ENCODE measurements around the gene SIRPB1. TPM values are rescaled to one million over a fixed set of nuclear protein-coding genes. Genes with fewer than 3 reads are reported as not detected.

The SIRPB1 gene
- polyA plus RNA-seq, 1 donor (not counting 4 experiments of a cell fraction or from before 2014, with no cell fraction given), result not detected

DNA sequence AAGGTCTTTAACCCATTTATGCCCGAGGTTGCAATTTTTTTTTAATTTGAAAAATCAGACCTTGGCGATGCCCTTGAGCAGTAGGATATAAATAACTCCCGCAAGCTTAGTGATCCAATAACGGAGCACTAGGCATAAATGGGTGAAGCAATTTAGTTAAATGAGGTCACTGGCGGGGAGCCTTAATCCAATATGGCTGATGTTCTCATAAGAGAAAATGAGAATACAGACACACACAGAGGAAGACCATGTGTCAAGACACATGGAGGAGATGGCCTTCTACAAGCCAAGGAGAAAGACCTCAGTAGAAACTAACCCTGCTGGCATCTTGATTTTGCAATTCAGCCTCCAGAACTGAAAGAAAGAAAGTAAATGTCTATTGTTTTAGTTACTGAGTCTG is 37.0 kb upstream of the SIRPB1 start:
- no peak for DNase-seq (ENCODE audit: low read depth, low spot score)
- Histone ChIP-seq H3K79me2 (ENCODE audit: control insufficient read depth, insufficient read depth, low read length) (no peaks in the 10 kb centered on the region), H3K4me3 (ENCODE audit: control insufficient read depth in 2 of 3, extremely low read depth in 1 of 3, insufficient read depth in 2 of 3, low read depth in 1 of 3, low read length in 3 of 3) (no peak overlapping the region), H3K9ac (ENCODE audit: control insufficient read depth, extremely low read depth, insufficient read depth, low read length) (no peak overlapping the region), H3K27me3 (ENCODE audit: control insufficient read depth, extremely low read depth, insufficient read depth, low read length) (no peaks in the 10 kb centered on the region), H3K9me1 (ENCODE audit: control insufficient read depth, extremely low read depth, insufficient read depth, low read length) (no peaks in the 10 kb centered on the region), H3K36me3 (ENCODE audit: control insufficient read depth in 2 of 2, extremely low read depth in 1 of 2, insufficient read depth in 2 of 2, low read length in 2 of 2) (no peaks in the 10 kb centered on the region), H3K9me3 (ENCODE audit: control insufficient read depth, low read depth, low read length) (no peaks in the 10 kb centered on the region), H3K4me2 (ENCODE audit: control insufficient read depth, extremely low read depth, insufficient read depth, low read depth, low read length) (no peak overlapping the region), H3K4me1 (ENCODE audit: control insufficient read depth, extremely low read depth, insufficient read depth, low read length) (no peaks in the 10 kb centered on the region), H4K20me1 (ENCODE audit: control insufficient read depth, extremely low read depth, insufficient read depth, low read length) (no peaks in the 10 kb centered on the region), H3K27ac (ENCODE audit: control insufficient read depth, insufficient read depth, low read length) (no peak overlapping the region), H2AFZ (ENCODE audit: control insufficient read depth, low read length) (no peak overlapping the region)
- no peak for FAIRE-seq
- no peak for TF ChIP-seq EZH2 (IDR thresholded peaks at IDR 0.05; ENCODE audit: low read length)
- TF ChIP-seq, protein P1, sequence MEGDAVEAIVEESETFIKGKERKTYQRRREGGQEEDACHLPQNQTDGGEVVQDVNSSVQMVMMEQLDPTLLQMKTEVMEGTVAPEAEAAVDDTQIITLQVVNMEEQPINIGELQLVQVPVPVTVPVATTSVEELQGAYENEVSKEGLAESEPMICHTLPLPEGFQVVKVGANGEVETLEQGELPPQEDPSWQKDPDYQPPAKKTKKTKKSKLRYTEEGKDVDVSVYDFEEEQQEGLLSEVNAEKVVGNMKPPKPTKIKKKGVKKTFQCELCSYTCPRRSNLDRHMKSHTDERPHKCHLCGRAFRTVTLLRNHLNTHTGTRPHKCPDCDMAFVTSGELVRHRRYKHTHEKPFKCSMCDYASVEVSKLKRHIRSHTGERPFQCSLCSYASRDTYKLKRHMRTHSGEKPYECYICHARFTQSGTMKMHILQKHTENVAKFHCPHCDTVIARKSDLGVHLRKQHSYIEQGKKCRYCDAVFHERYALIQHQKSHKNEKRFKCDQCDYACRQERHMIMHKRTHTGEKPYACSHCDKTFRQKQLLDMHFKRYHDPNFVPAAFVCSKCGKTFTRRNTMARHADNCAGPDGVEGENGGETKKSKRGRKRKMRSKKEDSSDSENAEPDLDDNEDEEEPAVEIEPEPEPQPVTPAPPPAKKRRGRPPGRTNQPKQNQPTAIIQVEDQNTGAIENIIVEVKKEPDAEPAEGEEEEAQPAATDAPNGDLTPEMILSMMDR (optimal IDR thresholded peaks at IDR 0.05 in 1 of 3, IDR thresholded peaks at IDR 0.05 in 1 of 3, conservative IDR thresholded peaks at IDR 0.05 in 1 of 3; ENCODE audit: extremely low read depth in 1 of 3, insufficient read depth in 2 of 3, low read length in 3 of 3), result no peak
- dilution Hi-C loops (cut with MboI; ENCODE audit: extremely low pct_ligation_motif_present, low sequenced_read_pairs), result no loop called here

DNA sequence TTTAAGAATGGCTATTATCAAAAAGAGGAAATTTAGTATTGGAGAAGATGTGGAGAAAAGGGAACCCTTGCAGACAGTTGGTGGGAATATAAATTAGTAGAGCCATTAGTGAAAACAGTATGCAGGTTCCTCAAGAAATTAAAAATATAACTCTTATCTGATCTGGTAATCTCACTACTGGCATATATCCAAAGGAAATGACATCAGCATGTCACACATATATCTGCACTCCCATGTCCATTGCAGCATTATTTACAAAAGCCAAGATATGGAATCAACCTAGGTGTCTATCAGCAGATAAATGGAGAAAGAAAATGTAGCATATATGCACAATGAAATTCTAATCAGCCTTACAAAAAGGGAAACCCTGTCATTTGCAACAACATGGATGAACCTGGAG is 35.2 kb upstream of the SIRPB1 start:
- no peak overlapping the region for H3K9ac ChIP-seq (ENCODE audit: control insufficient read depth, extremely low read depth, insufficient read depth, low read length)
- no peaks in the 10 kb centered on the region for H3K9me3 ChIP-seq (ENCODE audit: control insufficient read depth, low read depth, low read length)
- H3K79me2 ChIP-seq (ENCODE audit: control insufficient read depth, insufficient read depth, low read length), result no peaks in the 10 kb centered on the region
- no peaks in the 10 kb centered on the region for H3K4me1 ChIP-seq (ENCODE audit: control insufficient read depth, extremely low read depth, insufficient read depth, low read length)
- H3K9me1 ChIP-seq (ENCODE audit: control insufficient read depth, extremely low read depth, insufficient read depth, low read length), result no peaks in the 10 kb centered on the region
- no peak overlapping the region for H3K4me2 ChIP-seq (ENCODE audit: control insufficient read depth, extremely low read depth, insufficient read depth, low read depth, low read length)
- FAIRE-seq (no peak), DNase-seq (ENCODE audit: low read depth, low spot score) (no peak)
- H2AFZ ChIP-seq (ENCODE audit: control insufficient read depth, low read length), result no peak overlapping the region
- H3K27me3 ChIP-seq (ENCODE audit: control insufficient read depth, extremely low read depth, insufficient read depth, low read length), result no peaks in the 10 kb centered on the region
- no peaks in the 10 kb centered on the region for H3K36me3 ChIP-seq (ENCODE audit: control insufficient read depth in 2 of 2, extremely low read depth in 1 of 2, insufficient read depth in 2 of 2, low read length in 2 of 2)
- no peak for TF ChIP-seq EZH2 (IDR thresholded peaks at IDR 0.05; ENCODE audit: low read length)
- TF ChIP-seq, protein P1 (optimal IDR thresholded peaks at IDR 0.05 in 1 of 3, IDR thresholded peaks at IDR 0.05 in 1 of 3, conservative IDR thresholded peaks at IDR 0.05 in 1 of 3; ENCODE audit: extremely low read depth in 1 of 3, insufficient read depth in 2 of 3, low read length in 3 of 3), result no peak
- no peak overlapping the region for H3K4me3 ChIP-seq (ENCODE audit: control insufficient read depth in 2 of 3, extremely low read depth in 1 of 3, insufficient read depth in 2 of 3, low read depth in 1 of 3, low read length in 3 of 3)
- H4K20me1 ChIP-seq (ENCODE audit: control insufficient read depth, extremely low read depth, insufficient read depth, low read length), result no peaks in the 10 kb centered on the region
- H3K27ac ChIP-seq (ENCODE audit: control insufficient read depth, insufficient read depth, low read length), result no peak overlapping the region
- dilution Hi-C loops (cut with MboI; ENCODE audit: extremely low pct_ligation_motif_present, low sequenced_read_pairs), result no loop called here

All from keratinocyte (primary cell).